ENCODE data around the gene LDB3.

Gene LDB3

DNA sequence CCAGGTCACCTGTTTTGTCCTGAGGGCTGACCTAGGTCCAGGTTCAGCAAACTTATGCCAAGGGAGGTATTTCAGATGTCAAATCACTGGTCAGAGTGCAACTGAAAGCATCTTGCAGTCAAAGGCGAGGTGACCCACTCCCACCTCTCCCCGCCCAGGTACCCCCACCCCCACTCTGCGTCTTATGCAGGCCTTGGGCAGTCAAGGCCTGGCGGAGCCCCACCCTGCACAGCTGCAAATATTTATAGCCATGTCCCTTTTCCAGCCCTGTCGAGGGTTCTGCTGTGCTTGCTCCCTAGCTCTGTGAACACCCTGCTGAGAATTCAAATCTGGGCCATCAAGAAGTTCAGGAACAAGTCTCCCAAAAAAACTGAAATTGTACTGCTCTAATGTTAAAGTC lies 47.5 kb downstream of the LDB3 start:
- no peak for DNase-seq (ENCODE audit: low read depth)
- TF ChIP-seq CTCF (IDR thresholded peaks at IDR 0.05; ENCODE audit: insufficient read depth, low read depth, low read length, missing control alignments) = no peak
- H3K4me3 ChIP-seq (ENCODE audit: low read length) = no peak overlapping the region

GRCh38 chr10:86716466-86716865 lies 48.2 kb downstream of the LDB3 start:
- TF ChIP-seq CTCF (IDR thresholded peaks at IDR 0.05; ENCODE audit: insufficient read depth, low read depth, low read length, missing control alignments) = no peak
- H3K4me3 ChIP-seq (ENCODE audit: low read length) = no peak overlapping the region
- DNase-seq (ENCODE audit: low read depth) = no peak

DNA sequence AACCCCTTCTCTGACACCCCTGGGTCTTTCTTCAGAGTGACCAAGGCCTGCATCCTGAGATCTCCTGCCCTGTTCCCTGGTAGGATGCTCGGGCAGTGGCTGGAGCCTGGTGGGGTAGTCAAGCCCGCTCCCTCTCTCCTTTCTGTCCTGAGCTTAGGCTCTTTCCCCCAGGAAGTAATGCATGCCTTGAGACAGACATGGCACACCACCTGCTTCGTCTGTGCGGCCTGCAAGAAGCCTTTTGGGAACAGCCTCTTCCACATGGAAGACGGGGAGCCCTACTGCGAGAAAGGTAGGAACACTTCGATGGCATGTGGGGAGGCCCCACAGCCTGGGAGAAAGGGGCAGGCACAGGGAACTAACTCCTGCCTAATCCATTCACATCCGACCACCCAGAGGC lies 50.2 kb downstream of the LDB3 start:
- no peak for TF ChIP-seq CTCF (IDR thresholded peaks at IDR 0.05; ENCODE audit: insufficient read depth, low read depth, low read length, missing control alignments)
- H3K4me3 ChIP-seq (ENCODE audit: low read length) = no peak overlapping the region
- DNase-seq (ENCODE audit: low read depth) = no peak

- no peak overlapping the region for H3K4me3 ChIP-seq (ENCODE audit: low read length)
- TF ChIP-seq CTCF (IDR thresholded peaks at IDR 0.05; ENCODE audit: insufficient read depth, low read depth, low read length, missing control alignments) = no peak
- no peak for DNase-seq (ENCODE audit: low read depth)
Observed at GRCh38 chr10:86721232-86721631, 52.9 kb downstream of the LDB3 start.

DNA sequence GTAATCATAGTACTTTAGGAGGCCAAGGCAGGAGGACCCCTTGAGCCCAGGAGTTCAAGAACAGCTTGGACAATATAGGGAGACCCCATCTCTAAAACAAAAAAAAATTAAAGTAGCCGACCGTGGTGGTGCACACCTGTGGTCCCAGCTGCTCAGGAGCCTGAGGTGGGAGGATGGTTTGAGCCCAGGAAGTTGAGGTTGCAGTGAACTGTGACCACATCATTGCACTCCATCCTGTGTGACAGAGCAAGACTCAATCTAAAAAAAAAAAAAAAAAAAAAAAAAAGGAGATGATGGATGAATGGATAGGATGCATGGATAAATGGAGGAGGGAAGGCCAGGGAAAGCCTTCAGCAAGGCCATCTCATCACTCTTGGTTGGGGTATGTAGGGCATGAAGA lies 54.7 kb downstream of the LDB3 start:
- no peak for TF ChIP-seq CTCF (IDR thresholded peaks at IDR 0.05; ENCODE audit: insufficient read depth, low read depth, low read length, missing control alignments)
- no peak overlapping the region for H3K4me3 ChIP-seq (ENCODE audit: low read length)
- no peak for DNase-seq (ENCODE audit: low read depth)

GRCh38 chr10:86724445-86724844 lies 56.1 kb downstream of the LDB3 start:
- TF ChIP-seq CTCF (IDR thresholded peaks at IDR 0.05; ENCODE audit: insufficient read depth, low read depth, low read length, missing control alignments) = no peak
- H3K4me3 ChIP-seq (ENCODE audit: low read length) = no peak overlapping the region
- DNase-seq (ENCODE audit: low read depth) = no peak

- DNase-seq (ENCODE audit: low read depth) = no peak
- TF ChIP-seq CTCF (IDR thresholded peaks at IDR 0.05; ENCODE audit: insufficient read depth, low read depth, low read length, missing control alignments) = no peak
- H3K4me3 ChIP-seq (ENCODE audit: low read length) = no peak overlapping the region
Observed at GRCh38 chr10:86725980-86726676, 57.8 kb downstream of the LDB3 start.
